Omental fat pad (tissue), 4 donors: ENCODE measurements around the gene AFP. TPM values are rescaled to one million over a fixed set of nuclear protein-coding genes. Genes with fewer than 3 reads are reported as not detected.

Source experiments
- ATAC-seq: fragments of 150-250 bp; one replicate; pipeline ENCODE4 v1.9.1; 2016; ENCODE audit warnings: mild to moderate bottlenecking, moderate library complexity; ENCODE audit not compliant: low FRiP score
- DNase-seq: peaks from one replicate; pipeline ENCODE4 v3.0.0-alpha.2; 2019; ENCODE audit warnings: low spot score
- total RNA-seq, 4 donors: library from RNA; depleted of rRNA; stranded (reverse); fragments of >200 nt; gene quantifications; one replicate each; pipeline ENCODE4 v1.1.0, GENCODE V29; 2016
- TF ChIP-seq, protein P1 (sequence below), 3 donors: fragments of 450-650 bp; IDR thresholded peaks; one replicate each; pipeline ENCODE4 v1.5.1; 2016 to 2017; ENCODE audit warnings: antibody characterized with exemption in 3 of 3, mild to moderate bottlenecking in 3 of 3, moderate library complexity in 2 of 3

AFP gene
- total RNA-seq, 4 donors from 2014 or later = not detected

DNA sequence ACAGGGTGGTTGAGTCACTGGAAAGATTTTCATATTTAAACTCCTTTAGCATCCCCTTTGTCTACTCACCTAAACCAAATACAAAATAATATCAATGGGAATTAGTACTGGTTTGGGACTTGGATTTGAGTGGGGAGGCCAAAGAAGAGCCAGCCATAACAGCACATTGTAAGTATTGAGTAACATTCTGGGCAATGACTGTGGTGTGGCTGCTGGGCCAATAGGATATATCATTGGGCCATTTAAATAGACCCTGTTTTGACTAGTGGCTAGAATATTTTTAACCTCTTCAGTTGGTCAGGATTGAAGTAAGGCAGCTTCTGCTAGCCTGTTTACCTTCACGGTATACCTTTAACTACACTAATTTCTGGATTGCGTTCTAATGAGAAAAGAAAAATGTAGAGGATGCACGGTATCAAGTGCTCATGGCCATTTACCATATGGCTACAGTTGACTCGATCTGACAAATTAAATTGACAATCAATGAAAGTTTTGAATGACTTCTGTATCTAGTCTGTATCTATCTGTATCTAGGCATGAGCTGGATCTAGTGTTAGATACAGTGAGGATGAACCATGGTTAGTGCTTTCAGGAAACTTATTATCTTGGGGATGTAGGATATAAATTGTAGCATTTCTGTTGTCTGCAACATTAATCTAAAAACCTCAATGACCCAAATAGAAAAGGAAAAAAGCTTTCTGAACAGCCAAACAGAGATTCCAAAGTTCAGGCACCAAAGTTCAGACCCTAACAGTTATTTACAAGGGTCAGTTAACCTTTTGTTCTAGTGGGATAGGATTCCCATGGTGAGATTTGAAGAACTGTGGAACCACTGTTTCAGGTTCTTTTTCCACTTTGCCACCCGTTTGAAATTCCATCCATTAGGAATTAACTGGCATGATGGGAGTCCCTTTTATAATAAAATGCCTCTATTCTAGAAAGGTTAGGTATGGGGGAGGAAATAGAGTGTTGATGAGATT lies 38.7 kb upstream of the AFP start:
- no peak for DNase-seq
- TF ChIP-seq, protein P1, sequence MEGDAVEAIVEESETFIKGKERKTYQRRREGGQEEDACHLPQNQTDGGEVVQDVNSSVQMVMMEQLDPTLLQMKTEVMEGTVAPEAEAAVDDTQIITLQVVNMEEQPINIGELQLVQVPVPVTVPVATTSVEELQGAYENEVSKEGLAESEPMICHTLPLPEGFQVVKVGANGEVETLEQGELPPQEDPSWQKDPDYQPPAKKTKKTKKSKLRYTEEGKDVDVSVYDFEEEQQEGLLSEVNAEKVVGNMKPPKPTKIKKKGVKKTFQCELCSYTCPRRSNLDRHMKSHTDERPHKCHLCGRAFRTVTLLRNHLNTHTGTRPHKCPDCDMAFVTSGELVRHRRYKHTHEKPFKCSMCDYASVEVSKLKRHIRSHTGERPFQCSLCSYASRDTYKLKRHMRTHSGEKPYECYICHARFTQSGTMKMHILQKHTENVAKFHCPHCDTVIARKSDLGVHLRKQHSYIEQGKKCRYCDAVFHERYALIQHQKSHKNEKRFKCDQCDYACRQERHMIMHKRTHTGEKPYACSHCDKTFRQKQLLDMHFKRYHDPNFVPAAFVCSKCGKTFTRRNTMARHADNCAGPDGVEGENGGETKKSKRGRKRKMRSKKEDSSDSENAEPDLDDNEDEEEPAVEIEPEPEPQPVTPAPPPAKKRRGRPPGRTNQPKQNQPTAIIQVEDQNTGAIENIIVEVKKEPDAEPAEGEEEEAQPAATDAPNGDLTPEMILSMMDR (IDR thresholded peaks at IDR 0.05) = no peak
- ATAC-seq = no peak

DNA sequence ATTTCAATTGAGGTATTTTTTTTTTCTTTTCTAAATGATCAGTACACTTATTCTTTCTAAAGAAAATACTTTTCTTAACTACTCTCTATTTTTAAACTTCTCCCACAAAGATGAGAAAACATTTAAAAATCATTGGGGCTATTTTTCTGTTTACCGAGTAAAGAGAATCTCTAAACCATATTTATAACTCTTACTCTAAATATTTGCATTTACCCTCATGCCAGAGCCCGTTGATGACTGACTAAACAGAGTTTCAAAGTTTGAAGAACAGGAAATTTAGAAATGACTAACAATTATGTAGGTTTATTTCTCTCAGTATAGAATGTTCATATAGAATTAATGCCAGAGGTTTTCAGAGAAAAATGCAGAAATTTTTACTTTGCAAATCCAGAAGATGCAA lies 34.6 kb upstream of the AFP start:
- TF ChIP-seq, protein P1 (IDR thresholded peaks at IDR 0.05) = no peak
- no peak for DNase-seq

DNA sequence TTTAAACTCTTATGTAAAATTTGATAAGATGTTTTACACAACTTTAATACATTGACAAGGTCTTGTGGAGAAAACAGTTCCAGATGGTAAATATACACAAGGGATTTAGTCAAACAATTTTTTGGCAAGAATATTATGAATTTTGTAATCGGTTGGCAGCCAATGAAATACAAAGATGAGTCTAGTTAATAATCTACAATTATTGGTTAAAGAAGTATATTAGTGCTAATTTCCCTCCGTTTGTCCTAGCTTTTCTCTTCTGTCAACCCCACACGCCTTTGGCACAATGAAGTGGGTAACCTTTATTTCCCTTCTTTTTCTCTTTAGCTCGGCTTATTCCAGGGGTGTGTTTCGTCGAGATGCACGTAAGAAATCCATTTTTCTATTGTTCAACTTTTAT lies 32.0 kb upstream of the AFP start, which contains the start of gene ALB:
Gene ALB, plus strand, starts transcription at position 246 of the 400 bp plus-strand sequence. Its CDS starts 41 bp downstream, at position 287.
- TF ChIP-seq, protein P1 (IDR thresholded peaks at IDR 0.05) = no peak
- DNase-seq = no peak
- ATAC-seq = no peak

More for the DNA sequence above, 34.6 kb upstream of the AFP start:
- no peak for ATAC-seq

DNA sequence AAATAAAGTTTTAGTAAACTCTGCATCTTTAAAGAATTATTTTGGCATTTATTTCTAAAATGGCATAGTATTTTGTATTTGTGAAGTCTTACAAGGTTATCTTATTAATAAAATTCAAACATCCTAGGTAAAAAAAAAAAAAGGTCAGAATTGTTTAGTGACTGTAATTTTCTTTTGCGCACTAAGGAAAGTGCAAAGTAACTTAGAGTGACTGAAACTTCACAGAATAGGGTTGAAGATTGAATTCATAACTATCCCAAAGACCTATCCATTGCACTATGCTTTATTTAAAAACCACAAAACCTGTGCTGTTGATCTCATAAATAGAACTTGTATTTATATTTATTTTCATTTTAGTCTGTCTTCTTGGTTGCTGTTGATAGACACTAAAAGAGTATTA lies 31.6 kb upstream of the AFP start:
- no peak for DNase-seq
- no peak for ATAC-seq
- TF ChIP-seq, protein P1 (IDR thresholded peaks at IDR 0.05) = no peak

DNA sequence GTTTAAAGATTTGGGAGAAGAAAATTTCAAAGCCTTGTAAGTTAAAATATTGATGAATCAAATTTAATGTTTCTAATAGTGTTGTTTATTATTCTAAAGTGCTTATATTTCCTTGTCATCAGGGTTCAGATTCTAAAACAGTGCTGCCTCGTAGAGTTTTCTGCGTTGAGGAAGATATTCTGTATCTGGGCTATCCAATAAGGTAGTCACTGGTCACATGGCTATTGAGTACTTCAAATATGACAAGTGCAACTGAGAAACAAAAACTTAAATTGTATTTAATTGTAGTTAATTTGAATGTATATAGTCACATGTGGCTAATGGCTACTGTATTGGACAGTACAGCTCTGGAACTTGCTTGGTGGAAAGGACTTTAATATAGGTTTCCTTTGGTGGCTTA lies 30.9 kb upstream of the AFP start:
- ATAC-seq (no peak), DNase-seq (no peak)
- TF ChIP-seq, protein P1 (IDR thresholded peaks at IDR 0.05) = no peak

DNA sequence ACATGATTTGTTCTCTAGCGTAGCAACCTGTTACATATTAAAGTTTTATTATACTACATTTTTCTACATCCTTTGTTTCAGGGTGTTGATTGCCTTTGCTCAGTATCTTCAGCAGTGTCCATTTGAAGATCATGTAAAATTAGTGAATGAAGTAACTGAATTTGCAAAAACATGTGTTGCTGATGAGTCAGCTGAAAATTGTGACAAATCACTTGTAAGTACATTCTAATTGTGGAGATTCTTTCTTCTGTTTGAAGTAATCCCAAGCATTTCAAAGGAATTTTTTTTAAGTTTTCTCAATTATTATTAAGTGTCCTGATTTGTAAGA lies 29.5 kb upstream of the AFP start:
- ATAC-seq (no peak), DNase-seq (no peak)
- TF ChIP-seq, protein P1 (IDR thresholded peaks at IDR 0.05) = no peak

DNA sequence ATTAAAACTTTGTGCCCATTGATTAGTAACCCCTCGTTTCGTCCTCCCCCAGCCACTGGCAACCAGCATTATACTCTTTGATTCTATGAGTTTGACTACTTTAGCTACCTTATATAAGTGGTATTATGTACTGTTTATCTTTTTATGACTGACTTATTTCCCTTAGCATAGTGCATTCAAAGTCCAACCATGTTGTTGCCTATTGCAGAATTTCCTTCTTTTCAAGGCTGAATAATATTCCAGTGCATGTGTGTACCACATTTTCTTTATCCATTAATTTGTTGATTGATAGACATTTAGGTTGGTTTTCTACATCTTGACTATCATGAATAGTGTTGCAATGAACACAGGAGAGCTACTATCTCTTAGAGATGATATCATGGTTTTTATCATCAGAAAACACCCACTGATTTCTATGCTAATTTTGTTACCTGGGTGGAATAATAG lies 28.8 kb upstream of the AFP start:
- TF ChIP-seq, protein P1 (IDR thresholded peaks at IDR 0.05) = no peak
- DNase-seq (no peak), ATAC-seq (no peak)
